ENCODE measurements around the gene TNFRSF14.
A peak's percentile ranks its signal among the peaks of the same experiment; 100 is the strongest.

The TNFRSF14 gene

DNA sequence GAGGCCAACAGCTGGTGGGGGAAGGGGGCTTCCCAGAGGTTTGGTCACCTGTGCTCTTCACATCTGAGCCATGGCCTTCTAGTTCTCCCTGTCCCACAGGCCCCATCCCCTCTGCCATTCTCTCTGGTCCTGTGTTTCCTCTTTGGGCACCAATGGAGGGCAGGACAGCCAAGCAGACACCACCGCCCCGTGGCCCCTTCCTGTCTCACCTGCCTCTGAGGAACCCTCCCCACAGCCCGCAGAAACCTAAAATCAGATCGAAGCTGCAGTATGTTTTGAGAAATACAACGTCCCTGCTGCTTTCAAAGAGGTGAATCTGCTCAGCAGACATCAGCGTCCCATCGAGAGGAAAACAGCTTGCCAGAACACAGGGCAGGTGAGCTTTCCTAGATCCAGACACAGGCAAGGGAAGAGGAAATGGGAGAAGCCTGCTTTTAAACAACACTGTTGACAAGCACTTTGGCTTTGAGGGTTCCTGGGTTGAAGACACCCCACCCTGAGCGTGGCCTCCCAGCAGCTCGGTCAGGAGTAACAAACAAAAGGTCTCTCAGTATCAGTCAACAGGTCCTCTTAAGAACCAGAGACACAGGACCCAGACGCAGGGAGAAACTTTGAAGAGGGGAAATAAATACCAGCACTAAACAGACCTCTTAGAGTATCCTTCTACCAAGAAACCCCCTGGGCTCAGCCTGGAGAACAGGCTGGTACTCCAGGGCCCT is 32.1 kb upstream of the TNFRSF14 start:
- DNase-seq (ENCODE audit: low spot score): peak; percentile 64

DNA sequence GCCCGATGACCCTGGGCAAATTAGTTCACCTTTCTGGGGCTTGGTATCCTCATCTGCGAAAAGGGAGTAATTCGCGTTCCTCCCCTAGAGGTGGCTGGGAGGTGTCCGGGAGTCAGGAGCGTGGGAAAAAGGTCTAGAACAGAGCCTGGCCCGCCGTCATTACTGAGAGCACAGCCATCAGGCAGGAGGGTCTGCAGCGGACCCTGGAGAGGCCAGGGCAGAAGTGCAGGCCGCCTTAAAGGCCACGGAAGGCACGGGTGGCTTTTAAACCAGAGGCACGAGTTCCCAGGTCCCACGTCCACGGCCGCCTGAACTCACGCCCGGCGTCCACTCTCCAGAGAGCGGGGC is 30.6 kb upstream of the TNFRSF14 start:
- no peak for DNase-seq (ENCODE audit: low spot score)

GRCh38 chr1:2525920-2526823 is 30.0 kb upstream of the TNFRSF14 start, which contains the start of gene PANK4:
Gene PANK4 (minus strand): TSS chr1:2526596. CDS start chr1:2526587, 9 bp downstream.
- DNase-seq (ENCODE audit: low spot score): peak; percentile 87

DNA sequence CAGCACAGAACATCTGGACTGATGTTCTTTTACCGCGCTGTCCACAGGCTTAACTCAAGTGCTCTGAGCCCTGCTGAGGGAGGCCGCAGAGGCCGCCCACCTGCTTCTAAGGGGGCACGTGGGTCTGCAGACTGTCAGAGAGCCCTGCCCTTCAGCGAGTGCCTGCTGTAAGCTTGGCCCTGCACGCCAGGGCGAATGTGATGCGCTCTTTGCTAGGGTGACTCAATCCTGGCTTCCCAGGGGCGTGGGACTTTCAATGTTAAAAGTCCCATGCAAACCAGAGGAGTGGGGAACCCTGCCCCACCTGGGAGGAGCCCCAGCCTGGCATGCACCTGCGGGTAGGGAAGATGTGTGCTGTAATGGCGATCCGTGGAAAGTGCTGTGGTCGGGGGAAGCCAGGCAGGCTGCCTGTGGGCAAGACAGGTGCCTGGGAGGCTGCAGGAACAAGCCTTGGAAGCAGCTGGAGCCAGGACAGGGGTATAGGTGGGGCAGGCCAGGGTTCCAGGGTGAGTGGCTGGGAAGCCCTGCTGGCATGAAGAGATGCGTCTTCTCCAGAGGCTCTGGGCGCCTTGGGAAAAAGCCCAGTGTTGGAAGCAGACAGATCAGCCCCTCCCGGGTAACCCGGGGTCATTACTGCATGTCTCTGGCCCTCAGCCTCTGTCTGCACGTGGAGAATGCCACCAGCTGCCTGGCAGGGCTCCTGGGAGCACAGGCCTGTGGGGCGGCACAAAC is 29.2 kb upstream of the TNFRSF14 start:
- DNase-seq (ENCODE audit: low spot score): no peak

GRCh38 chr1:2527556-2527860 is 28.7 kb upstream of the TNFRSF14 start:
- DNase-seq (ENCODE audit: low spot score): no peak

- DNase-seq (ENCODE audit: low spot score): no peak
These were observed 28.2 kb upstream of the TNFRSF14 start for GRCh38 chr1:2528016-2528415.

DNA sequence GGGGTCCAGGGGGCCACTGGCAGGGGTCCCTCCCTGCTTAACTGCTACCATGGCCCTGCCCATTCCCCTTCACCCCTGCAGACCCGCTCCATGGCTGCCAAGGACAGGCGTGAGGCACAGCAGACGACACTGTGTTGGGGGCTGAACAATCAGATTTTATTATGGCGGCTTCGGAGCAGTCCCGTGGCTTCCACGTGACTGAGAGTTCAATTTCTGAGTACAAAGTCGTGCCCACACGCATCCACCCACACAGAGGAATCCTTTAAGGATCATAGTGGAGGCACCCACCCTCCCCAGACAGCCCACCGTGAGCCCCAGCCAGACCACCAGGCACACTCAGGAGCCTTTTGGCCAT is 27.6 kb upstream of the TNFRSF14 start:
- no peak for DNase-seq (ENCODE audit: low spot score)

- peak; percentile 48 for DNase-seq (ENCODE audit: low spot score)
These were observed 27.0 kb upstream of the TNFRSF14 start for GRCh38 chr1:2528966-2529783.

GRCh38 chr1:2529784-2530512 is 26.2 kb upstream of the TNFRSF14 start, which contains the start of gene HES5:
Gene HES5 (minus strand): TSS chr1:2530263. CDS start chr1:2530164, 99 bp downstream.
- no peak for DNase-seq (ENCODE audit: low spot score)

GRCh38 chr1:2530513-2531361 is 25.4 kb upstream of the TNFRSF14 start:
- DNase-seq (ENCODE audit: low spot score): no peak

GRCh38 chr1:2532485-2533160 is 23.5 kb upstream of the TNFRSF14 start:
- DNase-seq (ENCODE audit: low spot score): no peak

- DNase-seq (ENCODE audit: low spot score): no peak
These were observed 22.8 kb upstream of the TNFRSF14 start for GRCh38 chr1:2533365-2533764.

DNA sequence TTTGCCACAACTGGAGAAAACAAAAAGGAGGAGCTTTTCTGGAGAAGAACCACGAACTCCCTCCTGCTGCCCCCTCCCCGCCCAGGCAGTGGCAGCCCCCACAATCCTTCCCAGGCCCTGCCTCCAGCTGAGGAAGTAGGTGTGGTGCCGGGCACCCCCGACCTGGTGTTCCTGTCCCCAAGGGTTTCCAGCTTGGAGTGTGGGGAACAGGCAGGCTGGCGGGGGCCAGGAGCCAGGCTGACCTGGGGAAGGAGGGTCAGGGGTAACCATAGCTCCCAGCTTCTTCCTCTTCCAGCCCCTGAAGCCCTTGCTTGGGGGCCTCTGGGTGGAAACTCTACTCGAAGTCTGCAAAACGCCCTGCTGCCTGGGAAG is 21.9 kb upstream of the TNFRSF14 start:
- no peak for DNase-seq (ENCODE audit: low spot score)

DNA sequence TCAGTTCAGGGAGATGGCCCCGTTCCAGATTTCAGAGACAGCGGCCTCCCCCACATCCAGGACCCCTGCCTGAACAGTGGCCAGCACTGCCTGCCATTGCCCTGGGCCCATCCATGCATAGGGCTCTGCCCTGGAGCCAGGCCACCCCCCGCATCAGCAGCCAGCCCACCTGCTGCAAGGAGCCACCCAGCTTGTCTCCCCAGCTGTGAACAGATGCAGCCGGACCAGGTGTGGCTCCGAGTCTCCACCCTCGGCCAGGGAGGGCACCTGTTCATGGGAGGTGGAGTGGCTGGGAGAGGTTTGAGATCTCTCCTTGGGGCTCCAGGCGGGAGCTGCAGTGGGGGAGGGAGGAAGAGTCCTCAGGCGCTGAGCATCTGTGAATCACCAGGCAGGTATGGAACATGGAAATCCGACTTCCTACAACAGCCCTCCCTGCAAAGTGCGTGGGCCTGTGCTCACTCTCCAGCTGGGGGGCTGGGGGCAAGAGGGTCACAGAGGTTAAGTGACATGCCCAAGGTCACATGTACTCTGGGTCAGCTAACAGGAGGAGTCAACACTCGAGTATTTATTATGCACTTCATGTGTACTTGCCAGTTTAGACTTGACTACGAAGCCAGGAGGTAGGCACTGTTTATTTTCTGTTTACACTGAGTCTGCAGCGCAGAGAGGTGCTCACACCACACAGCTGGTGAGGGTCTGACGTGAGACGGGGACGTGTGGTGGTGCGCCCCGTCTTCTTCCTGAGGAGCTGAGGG is 21.3 kb upstream of the TNFRSF14 start:
- DNase-seq (ENCODE audit: low spot score): no peak

GRCh38 chr1:2535455-2535854 is 20.7 kb upstream of the TNFRSF14 start:
- no peak for DNase-seq (ENCODE audit: low spot score)

GRCh38 chr1:2535981-2536380 is 20.2 kb upstream of the TNFRSF14 start:
- DNase-seq (ENCODE audit: low spot score): no peak

GRCh38 chr1:2537784-2538115 is 18.4 kb upstream of the TNFRSF14 start:
- DNase-seq (ENCODE audit: low spot score): no peak

DNA sequence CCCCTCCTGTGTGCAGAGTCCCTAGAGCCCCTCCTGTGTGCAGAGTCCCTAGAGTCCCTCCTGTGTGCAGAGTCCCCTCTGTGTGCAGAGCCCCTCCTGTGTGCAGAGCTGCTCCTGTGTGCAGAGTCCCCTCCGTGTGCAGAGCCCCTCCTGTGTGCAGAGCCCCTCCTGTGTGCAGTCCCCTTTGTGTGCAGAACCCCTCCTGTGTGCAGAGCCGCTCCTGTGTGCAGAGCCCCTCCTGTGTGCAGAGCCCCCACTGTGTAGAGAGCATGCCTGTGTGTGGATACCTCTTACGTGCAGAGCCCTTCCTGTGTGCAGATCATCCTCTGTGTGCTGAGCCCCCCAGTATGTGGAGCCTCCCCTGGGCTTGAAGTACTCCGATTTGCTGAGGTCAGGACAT is 17.8 kb upstream of the TNFRSF14 start:
- no peak for DNase-seq (ENCODE audit: low spot score)

DNA sequence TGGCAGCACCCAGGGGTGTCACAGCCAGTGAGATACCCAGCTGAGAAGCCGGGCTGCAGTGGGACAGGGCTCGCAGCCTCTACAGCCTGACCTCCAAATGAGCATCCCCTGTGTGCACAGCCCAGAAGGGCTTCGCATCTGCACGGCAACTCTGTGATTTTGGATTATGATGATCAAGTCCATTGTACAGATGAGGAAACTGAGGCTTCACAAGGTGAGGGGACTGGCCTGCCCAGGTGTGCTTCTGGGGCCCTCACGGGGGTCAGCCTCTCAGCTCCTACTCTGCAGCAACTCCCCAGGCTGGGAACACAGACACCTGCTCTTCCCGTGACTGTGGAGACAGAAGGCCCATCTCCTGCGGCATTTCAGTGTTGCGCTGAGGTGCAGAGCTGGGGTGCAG is 17.3 kb upstream of the TNFRSF14 start:
- no peak for DNase-seq (ENCODE audit: low spot score)
